ENCODE data around the gene DIAPH3. TPM values are rescaled to one million over a fixed set of nuclear protein-coding genes. Genes with fewer than 3 reads are reported as not detected.

The DIAPH3 gene
- total RNA-seq, 1 donor from 2014 or later: 0.32 TPM

- no peak for TF ChIP-seq CTCF (IDR thresholded peaks at IDR 0.05)
- Histone ChIP-seq H3K4me1 (no peaks in the 10 kb centered on the region), H3K36me3 (no peaks in the 10 kb centered on the region), H3K27me3 (no peaks in the 10 kb centered on the region), H3K4me3 (no peak overlapping the region), H3K27ac (no peak overlapping the region), H3K9me3 (no peaks in the 10 kb centered on the region)
- DNase-seq (ENCODE audit: low spot score in 2 of 2): no peak
- intact Hi-C loops (cut with DNase I): no loop called here
Measured at GRCh38 chr13:59641817-59642216, 521.9 kb downstream of the DIAPH3 start.

GRCh38 chr13:59641261-59641660 lies 522.5 kb downstream of the DIAPH3 start:
- no peak overlapping the region for H3K4me3 ChIP-seq
- H3K9me3 ChIP-seq: no peaks in the 10 kb centered on the region
- intact Hi-C loops (cut with DNase I): no loop called here
- H3K36me3 ChIP-seq: no peaks in the 10 kb centered on the region
- no peak for TF ChIP-seq CTCF (IDR thresholded peaks at IDR 0.05)
- no peaks in the 10 kb centered on the region for H3K27me3 ChIP-seq
- no peak for DNase-seq (ENCODE audit: low spot score in 2 of 2)
- no peak overlapping the region for H3K27ac ChIP-seq
- H3K4me1 ChIP-seq: no peaks in the 10 kb centered on the region

- no peaks in the 10 kb centered on the region for H3K27me3 ChIP-seq
- no peaks in the 10 kb centered on the region for H3K4me1 ChIP-seq
- H3K36me3 ChIP-seq: no peaks in the 10 kb centered on the region
- no peak for TF ChIP-seq CTCF (IDR thresholded peaks at IDR 0.05)
- H3K9me3 ChIP-seq: no peaks in the 10 kb centered on the region
- DNase-seq (ENCODE audit: low spot score in 2 of 2): no peak
- no peak overlapping the region for H3K4me3 ChIP-seq
- intact Hi-C loops (cut with DNase I): no loop called here
- no peak overlapping the region for H3K27ac ChIP-seq
Measured at GRCh38 chr13:59638404-59638803, 525.3 kb downstream of the DIAPH3 start.

- no peak overlapping the region for H3K4me3 ChIP-seq
- no peaks in the 10 kb centered on the region for H3K9me3 ChIP-seq
- TF ChIP-seq CTCF (IDR thresholded peaks at IDR 0.05): no peak
- H3K36me3 ChIP-seq: no peaks in the 10 kb centered on the region
- intact Hi-C loops (cut with DNase I): no loop called here
- no peaks in the 10 kb centered on the region for H3K4me1 ChIP-seq
- DNase-seq (ENCODE audit: low spot score in 2 of 2): no peak
- H3K27me3 ChIP-seq: no peaks in the 10 kb centered on the region
- H3K27ac ChIP-seq: no peak overlapping the region
Measured at GRCh38 chr13:59635589-59635988, 528.1 kb downstream of the DIAPH3 start.

- no peak overlapping the region for H3K4me3 ChIP-seq
Measured at GRCh38 chr13:59633290-59633689, 530.4 kb downstream of the DIAPH3 start.

More at GRCh38 chr13:59633290-59633689, 530.4 kb downstream of the DIAPH3 start:
- Histone ChIP-seq H3K27ac (no peak overlapping the region), H3K4me1 (no peaks in the 10 kb centered on the region), H3K27me3 (no peaks in the 10 kb centered on the region), H3K36me3 (no peaks in the 10 kb centered on the region), H3K9me3 (no peaks in the 10 kb centered on the region)
- intact Hi-C loops (cut with DNase I): no loop called here
- no peak for DNase-seq (ENCODE audit: low spot score in 2 of 2)
- no peak for TF ChIP-seq CTCF (IDR thresholded peaks at IDR 0.05)
